B cell (primary cell): ENCODE data around the gene KHDC4. TPM values are rescaled to one million over a fixed set of nuclear protein-coding genes. Genes with fewer than 3 reads are reported as not detected.

Experiments used
- ATAC-seq: fragments of 200-7000 bp; cut with Tn5 transposase; one replicate; pipeline ENCODE4 v1.10.0; 2021; ENCODE audit warnings: low read depth, mild to moderate bottlenecking, moderate number of reproducible peaks, moderate library complexity
- CTCF ChIA-PET: fragments of 350-600 bp; sonication (Branson Sonifier 250); formaldehyde crosslinking; loops from one replicate; lab custom pipeline; 2021; ENCODE audit warnings: antibody characterized with exemption, inconsistent platforms; lab: Charles Lee
- POLR2A ChIA-PET: fragments of 350-600 bp; sonication (Branson Sonifier 250); formaldehyde crosslinking; loops from one replicate; lab custom pipeline; 2021; ENCODE audit warnings: antibody characterized with exemption; lab: Charles Lee
- DNase-seq: peaks from one replicate; pipeline ENCODE4 v3.0.0; 2013
- H2AFZ ChIP-seq: 2 replicates; pipeline ENCODE4 v1.6.1; 2012; ENCODE audit warnings: mild to moderate bottlenecking, low read depth, low read length; ENCODE audit not compliant: insufficient read depth, poor library complexity, severe bottlenecking
- H3K27ac ChIP-seq, 2 donors: 1 replicate in 1 of 2; 2 replicates in 1 of 2; pipeline ENCODE4 v1.5.1; 2012 to 2013; ENCODE audit warnings: low read length in 2 of 2, mild to moderate bottlenecking in 2 of 2, moderate library complexity in 1 of 2
- H3K27me3 ChIP-seq, 4 experiments: fragments of 200-600 bp in 1 of 4; sonication (generic) in 1 of 4; replicated peaks in 1 of 4; 1 replicate in 2 of 4; 2 replicates in 2 of 4; pipeline versions ENCODE4 v1.6.1 to v1.7.0; 2013 to 2016; ENCODE audit warnings: low read length in 3 of 4, mild to moderate bottlenecking in 2 of 4, mixed read lengths in 1 of 4, moderate library complexity in 1 of 4; ENCODE audit not compliant: insufficient read depth in 4 of 4, control insufficient read depth in 3 of 4; ENCODE audit errors: control extremely low read depth in 1 of 4
- H3K36me3 ChIP-seq, 2 experiments: replicated peaks in 1 of 2; 1 replicate in 1 of 2; 2 replicates in 1 of 2; pipeline versions ENCODE4 v1.6.1 to v1.7.1; 2013; ENCODE audit warnings: low read length in 1 of 2; ENCODE audit not compliant: insufficient read depth in 2 of 2, control insufficient read depth in 1 of 2; ENCODE audit errors: control extremely low read depth in 1 of 2, extremely low read depth in 1 of 2
- H3K4me1 ChIP-seq, 2 donors: fragments of 200-600 bp in 1 of 2; sonication (generic) in 1 of 2; 1 replicate in 1 of 2; 2 replicates in 1 of 2; pipeline versions ENCODE4 v1.5.1 to v1.6.1; 2013 to 2017; ENCODE audit warnings: low read length in 2 of 2; ENCODE audit not compliant: control insufficient read depth in 2 of 2, insufficient read depth in 2 of 2
- H3K4me2 ChIP-seq: replicated peaks from 2 replicates; pipeline ENCODE3; 2012; ENCODE audit warnings: mild to moderate bottlenecking, low read depth, low read length; ENCODE audit not compliant: poor library complexity, severe bottlenecking
- H3K4me3 ChIP-seq, 5 experiments: fragments of 200-600 bp in 1 of 5; sonication (generic) in 1 of 5; 1 replicate in 3 of 5; 2 replicates in 2 of 5; pipeline versions ENCODE4 v1.5.1 to v1.7.0; 2011 to 2016; ENCODE audit warnings: low read length in 4 of 5, mild to moderate bottlenecking in 4 of 5, low read depth in 2 of 5, control low read depth in 1 of 5, moderate library complexity in 1 of 5; ENCODE audit not compliant: insufficient read depth in 1 of 5; ENCODE audit errors: control extremely low read depth in 1 of 5, extremely low read depth in 1 of 5
- H3K79me2 ChIP-seq: fragments of 200-600 bp; sonication (generic); one replicate; pipeline ENCODE4 v1.6.0; 2016; ENCODE audit warnings: low read length; ENCODE audit not compliant: control insufficient read depth, insufficient read depth
- H3K9ac ChIP-seq: fragments of 200-600 bp; sonication (generic); 2 replicates; pipeline ENCODE4 v1.6.1; 2017; ENCODE audit warnings: mild to moderate bottlenecking, low read length, moderate library complexity
- H3K9me3 ChIP-seq, 3 donors: one replicate each; pipeline versions ENCODE4 v1.6.1 to v1.7.1; 2013; ENCODE audit warnings: low read length in 2 of 3; ENCODE audit not compliant: control insufficient read depth in 2 of 3, insufficient read depth in 1 of 3; ENCODE audit errors: control extremely low read depth in 1 of 3
- H4K20me1 ChIP-seq: 2 replicates; pipeline ENCODE4 v1.6.0; 2012; ENCODE audit warnings: mild to moderate bottlenecking, low read length; ENCODE audit not compliant: insufficient read depth, control insufficient read depth, poor library complexity, severe bottlenecking
- H3K27ac Mint-ChIP-seq: one replicate; pipeline ENCODE4 v1.8.0; 2021; ENCODE audit warnings: mixed read lengths
- H3K27me3 Mint-ChIP-seq: one replicate; pipeline ENCODE4 v1.8.0; 2021; ENCODE audit warnings: mixed read lengths
- H3K4me1 Mint-ChIP-seq: one replicate; pipeline ENCODE4 v1.8.0; 2021; ENCODE audit warnings: mixed read lengths
- H3K4me3 Mint-ChIP-seq: one replicate; pipeline ENCODE4 v1.8.0; 2021; ENCODE audit warnings: mixed read lengths
- H3K9me3 Mint-ChIP-seq: one replicate; pipeline ENCODE4 v1.8.0; 2022; ENCODE audit warnings: mixed read lengths; ENCODE audit not compliant: insufficient read depth
- CTCF ChIP-seq: fragments of 200-600 bp; IDR thresholded peaks from one replicate; pipeline ENCODE4 v1.8.0; 2022; ENCODE audit warnings: antibody characterized with exemption, mild to moderate bottlenecking
- EZH2 ChIP-seq: IDR thresholded peaks from 2 replicates; pipeline ENCODE4 v1.6.1; 2012; ENCODE audit warnings: borderline replicate concordance, low read depth, mild to moderate bottlenecking, moderate library complexity, low read length; ENCODE audit not compliant: insufficient read depth, poor library complexity, severe bottlenecking
- WGBS: methylation state at CpG from one replicate; pipeline ENCODE4 v1.1.5; 2013; ENCODE audit warnings: missing lambda C conversion rate; ENCODE audit not compliant: insufficient coverage; 5-methylcytosine and 5-hydroxymethylcytosine counted together
- intact Hi-C: fragments of 100-400 bp; cut with micrococcal nuclease; formaldehyde crosslinking; loops from one replicate; pipeline ENCODE4 v1.10.0; 2022
- polyA plus RNA-seq: library from polyadenylated mRNA; depleted of rRNA; stranded (reverse); fragments of >200 nt; gene quantifications from 2 replicates; pipeline ENCODE4 v1.2.3, GENCODE V29; 2012
- total RNA-seq, 2 donors: library from RNA; stranded (reverse); fragments of 120-200 nt in 1 of 2; gene quantifications; 1 replicate in 1 of 2; 2 replicates in 1 of 2; pipeline versions ENCODE4 v1.2.3 to v1.2.4, GENCODE V29; 2013 to 2022

KHDC4 gene
- total and polyA plus RNA-seq, 2 donors (not counting 1 experiment from before 2014, with no cell fraction given) = 51.3 to 122 TPM

GRCh38 chr1:155944444-155944799 lies 10.2 kb upstream of the KHDC4 start:
- H3K4me3 Mint-ChIP-seq = peak overlapping the region; percentile 61
- WGBS = 13% methylated on average over 3 of the region's 6 CpGs

More at GRCh38 chr1:155944444-155944799, 10.2 kb upstream of the KHDC4 start:
- no peaks in the 10 kb centered on the region for H3K9me3 ChIP-seq
- Mint-ChIP-seq H3K27ac (peak overlapping the region; percentile 92), H3K9me3 (no peaks in the 10 kb centered on the region), H3K27me3 (no peaks in the 10 kb centered on the region), H3K4me1 (peaks cover 77% of the 10 kb centered on the region)
- H3K79me2 ChIP-seq = no peaks in the 10 kb centered on the region
- ATAC-seq = no peak
- H3K36me3 ChIP-seq = peaks cover 0 to 27% of the 10 kb centered on the region in 2 experiments
- peak overlapping the region; percentile 83 for H3K4me2 ChIP-seq
- no peak overlapping the region for H2AFZ ChIP-seq
- H3K27ac ChIP-seq = peak overlapping the region; percentile 76 to 89
- peaks cover 77 to 83% of the 10 kb centered on the region in 2 donors for H3K4me1 ChIP-seq
- peak; percentile 46 for DNase-seq
- no peaks in the 10 kb centered on the region for H3K27me3 ChIP-seq
- ChIA-PET CTCF (interaction anchor here (0.6 to 4.8 kb wide), 9 partner anchors 11 to 789 kb away, joined by 3 to 48 read pairs (median 6); partner anchors contain the start of gene KHDC4), POLR2A (interaction anchor here (0.5 to 5.4 kb wide), 10 partner anchors 10 to 621 kb away, joined by 3 to 61 read pairs (median 6); partner anchors contain the start of genes ARHGEF2, KHDC4 and UBQLN4)
- H4K20me1 ChIP-seq = no peaks in the 10 kb centered on the region
- no peak overlapping the region for H3K4me3 ChIP-seq
- intact Hi-C loops = no loop called here
- TF ChIP-seq CTCF (no peak), EZH2 (no peak)
- H3K9ac ChIP-seq = no peak overlapping the region
